ENCODE data around the gene ITGB6. TPM values are rescaled to one million over a fixed set of nuclear protein-coding genes. Genes with fewer than 3 reads are reported as not detected.

ITGB6 gene
- total RNA-seq, 6 experiments from 2014 or later = 0.11 to 0.68 (median 0.44) TPM; not detected in 2

DNA sequence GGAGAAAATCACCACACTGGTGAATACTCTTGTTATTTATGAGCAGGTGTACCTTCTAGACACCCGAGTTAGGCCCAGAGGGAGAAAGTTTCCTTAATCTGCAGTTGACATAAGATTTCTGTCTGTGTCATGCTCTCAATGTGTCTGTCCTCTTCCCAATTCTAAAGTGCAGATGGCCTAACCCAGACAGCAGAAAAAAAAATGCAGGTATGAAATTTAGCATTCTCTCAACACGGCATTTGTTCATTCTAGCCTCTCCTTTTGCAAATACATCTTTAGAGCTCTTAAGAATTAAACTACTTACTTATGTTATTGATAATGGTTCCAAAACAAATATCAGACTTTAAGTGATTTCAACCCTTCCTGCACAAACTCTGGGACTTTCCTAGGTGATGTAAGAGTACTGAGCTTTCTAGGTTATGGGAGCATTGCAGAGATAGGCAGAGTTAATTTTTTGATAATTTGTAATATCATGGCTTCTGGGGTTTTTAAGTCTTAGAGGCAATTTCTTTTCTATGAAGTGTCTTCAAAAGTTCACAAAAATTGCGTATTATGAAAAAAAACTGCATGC lies 32.9 kb upstream of the ITGB6 start:
- no peak overlapping the region for H3K27ac ChIP-seq
- TF ChIP-seq, protein P1, sequence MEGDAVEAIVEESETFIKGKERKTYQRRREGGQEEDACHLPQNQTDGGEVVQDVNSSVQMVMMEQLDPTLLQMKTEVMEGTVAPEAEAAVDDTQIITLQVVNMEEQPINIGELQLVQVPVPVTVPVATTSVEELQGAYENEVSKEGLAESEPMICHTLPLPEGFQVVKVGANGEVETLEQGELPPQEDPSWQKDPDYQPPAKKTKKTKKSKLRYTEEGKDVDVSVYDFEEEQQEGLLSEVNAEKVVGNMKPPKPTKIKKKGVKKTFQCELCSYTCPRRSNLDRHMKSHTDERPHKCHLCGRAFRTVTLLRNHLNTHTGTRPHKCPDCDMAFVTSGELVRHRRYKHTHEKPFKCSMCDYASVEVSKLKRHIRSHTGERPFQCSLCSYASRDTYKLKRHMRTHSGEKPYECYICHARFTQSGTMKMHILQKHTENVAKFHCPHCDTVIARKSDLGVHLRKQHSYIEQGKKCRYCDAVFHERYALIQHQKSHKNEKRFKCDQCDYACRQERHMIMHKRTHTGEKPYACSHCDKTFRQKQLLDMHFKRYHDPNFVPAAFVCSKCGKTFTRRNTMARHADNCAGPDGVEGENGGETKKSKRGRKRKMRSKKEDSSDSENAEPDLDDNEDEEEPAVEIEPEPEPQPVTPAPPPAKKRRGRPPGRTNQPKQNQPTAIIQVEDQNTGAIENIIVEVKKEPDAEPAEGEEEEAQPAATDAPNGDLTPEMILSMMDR (IDR thresholded peaks at IDR 0.05) = no peak
- TF ChIP-seq POLR2A (IDR thresholded peaks at IDR 0.05) = no peak
- H3K27me3 ChIP-seq = no peaks in the 10 kb centered on the region
- intact Hi-C loops (cut with DNase I) = no loop called here
- H3K4me3 ChIP-seq = no peak overlapping the region
- WGBS (ENCODE audit: insufficient coverage, low coverage, low lambda C conversion rate, missing lambda C conversion rate) = 68% methylated on average over 3 of the region's 3 CpGs
- H3K36me3 ChIP-seq = no peaks in the 10 kb centered on the region
- H3K4me1 ChIP-seq = peaks cover 0 to 4% (median 0%) of the 10 kb centered on the region in 4 donors
- DNase-seq (no peak), ATAC-seq (peak in 1 of 4 donors; percentile 44)
- H3K9me3 ChIP-seq = no peaks in the 10 kb centered on the region

DNA sequence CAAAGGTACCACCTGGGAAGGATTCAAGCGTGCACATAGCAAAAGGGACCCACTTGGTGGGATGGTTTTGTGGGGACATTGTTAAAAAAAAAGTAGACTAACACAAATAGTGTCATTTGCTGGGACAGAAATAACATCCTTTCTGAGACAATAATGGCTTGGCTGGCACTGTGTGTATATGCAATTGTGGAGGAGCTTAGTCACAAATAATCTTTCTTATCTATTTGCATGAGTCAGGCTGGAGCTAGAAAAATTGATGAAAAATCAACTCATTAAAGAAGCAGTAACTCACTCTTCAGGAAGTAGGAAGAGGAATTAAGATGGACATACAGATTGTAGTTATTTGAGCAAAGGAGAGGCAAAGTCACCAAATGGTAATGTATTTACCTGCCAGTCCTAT lies 29.5 kb upstream of the ITGB6 start:
- Histone ChIP-seq H3K4me1 (peaks cover 0 to 4% (median 0%) of the 10 kb centered on the region in 4 donors), H3K27me3 (no peaks in the 10 kb centered on the region), H3K4me3 (no peak overlapping the region), H3K27ac (no peak overlapping the region), H3K36me3 (no peaks in the 10 kb centered on the region), H3K9me3 (no peaks in the 10 kb centered on the region)
- DNase-seq = no peak
- WGBS (ENCODE audit: insufficient coverage, low coverage, low lambda C conversion rate, missing lambda C conversion rate) = 88% methylated on average over 1 of the region's 1 CpG
- no peak for TF ChIP-seq POLR2A (IDR thresholded peaks at IDR 0.05)
- TF ChIP-seq, protein P1 (IDR thresholded peaks at IDR 0.05) = no peak
- ATAC-seq = peak in 1 of 4 donors; percentile 45
- intact Hi-C loops (cut with DNase I) = no loop called here

DNA sequence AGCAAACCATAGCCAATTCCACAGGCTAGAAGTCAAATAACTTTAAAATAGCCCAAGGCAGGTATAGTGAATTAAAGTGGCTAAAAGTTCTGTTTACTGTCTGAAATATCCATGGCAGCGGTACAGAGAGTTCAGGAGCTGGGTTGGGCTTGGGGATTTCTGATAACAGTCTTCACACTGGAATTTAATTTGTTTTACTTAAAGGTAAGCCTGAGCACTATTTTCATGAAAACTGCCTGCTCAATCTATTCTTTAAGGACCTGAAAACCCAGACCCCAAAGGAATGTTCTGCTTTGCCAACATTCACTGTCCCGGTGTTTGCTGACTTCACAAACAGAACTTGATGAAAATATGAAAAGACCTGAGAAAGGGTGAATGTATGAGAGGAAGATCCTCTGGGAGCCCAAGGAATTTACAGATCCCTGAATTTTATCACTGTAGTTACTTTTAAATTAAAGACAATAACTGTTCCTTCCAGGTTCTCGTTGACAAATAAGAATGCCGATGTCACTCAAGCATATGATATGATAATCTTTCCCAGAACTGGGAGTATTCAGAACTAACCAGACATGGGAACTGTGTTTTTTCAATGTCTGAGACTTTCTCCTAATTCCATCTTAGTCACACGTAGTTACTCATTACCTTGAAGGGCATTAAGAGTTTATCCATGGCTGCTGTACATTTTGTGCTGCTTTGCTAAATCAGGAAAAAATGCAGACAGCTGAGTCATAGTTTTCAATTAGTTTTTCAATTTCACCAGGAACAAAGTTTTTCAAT lies 28.3 kb upstream of the ITGB6 start:
- DNase-seq (no peak), ATAC-seq (peak in 2 of 4 donors; percentile 16 to 44)
- no peaks in the 10 kb centered on the region for H3K36me3 ChIP-seq
- WGBS (ENCODE audit: insufficient coverage, low coverage, low lambda C conversion rate, missing lambda C conversion rate) = 43% methylated on average over 4 of the region's 5 CpGs
- H3K27ac ChIP-seq = no peak overlapping the region
- no peaks in the 10 kb centered on the region for H3K9me3 ChIP-seq
- H3K4me1 ChIP-seq = peaks cover 0 to 4% (median 0%) of the 10 kb centered on the region in 4 donors
- H3K27me3 ChIP-seq = no peaks in the 10 kb centered on the region
- H3K4me3 ChIP-seq = no peak overlapping the region
- TF ChIP-seq POLR2A (IDR thresholded peaks at IDR 0.05) = no peak
- TF ChIP-seq, protein P1 (IDR thresholded peaks at IDR 0.05) = no peak
- intact Hi-C loops (cut with DNase I) = no loop called here

DNA sequence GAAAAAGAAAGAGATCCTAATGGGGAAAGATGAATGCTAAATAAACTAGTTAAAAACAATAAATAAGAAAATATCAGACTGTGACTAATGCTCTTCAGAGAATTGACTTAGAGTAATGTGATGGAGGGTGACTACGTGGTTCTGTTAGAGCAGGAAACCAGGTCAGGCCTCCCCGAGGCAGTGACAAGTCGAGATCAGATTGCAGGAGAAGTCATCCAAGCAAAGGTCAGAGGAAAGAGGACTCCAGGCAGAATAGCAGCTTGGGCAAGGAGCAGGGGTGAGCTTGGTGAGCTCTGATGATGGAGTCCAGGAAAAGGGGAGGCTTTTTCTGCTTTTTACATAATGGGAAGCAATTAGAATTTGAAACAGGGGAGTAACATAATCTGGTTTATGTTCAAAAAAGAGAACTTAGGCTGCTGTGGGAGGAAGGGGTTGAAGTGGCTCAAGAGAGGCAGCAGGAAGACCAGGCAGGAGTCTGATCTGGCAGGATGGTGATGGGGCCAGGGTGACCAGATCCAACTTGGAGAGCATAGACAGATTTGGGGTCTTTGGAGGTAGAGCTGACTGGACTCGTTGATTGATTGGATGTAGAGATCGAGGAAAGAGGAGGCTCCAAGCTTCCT lies 27.3 kb upstream of the ITGB6 start:
- Histone ChIP-seq H3K9me3 (no peaks in the 10 kb centered on the region), H3K27me3 (no peaks in the 10 kb centered on the region), H3K36me3 (no peaks in the 10 kb centered on the region), H3K4me3 (no peak overlapping the region), H3K4me1 (peaks cover 0 to 4% (median 0%) of the 10 kb centered on the region in 4 donors), H3K27ac (no peak overlapping the region)
- WGBS (ENCODE audit: insufficient coverage, low coverage, low lambda C conversion rate, missing lambda C conversion rate) = 37% methylated on average over 4 of the region's 5 CpGs
- TF ChIP-seq, protein P1 (IDR thresholded peaks at IDR 0.05) = no peak
- TF ChIP-seq POLR2A (IDR thresholded peaks at IDR 0.05) = no peak
- ATAC-seq (peak in 1 of 4 donors; percentile 44), DNase-seq (no peak)
- intact Hi-C loops (cut with DNase I) = no loop called here

Measured in right lobe of liver (tissue), 6 donors.